SU-DHL-6 (cell line): ENCODE results near the gene CEP126.

Source experiments
- H2AFZ ChIP-seq: fragments of 200-600 bp; sonication (generic); 2 replicates; pipeline ENCODE4 v1.6.1; 2014; ENCODE audit warnings: low read depth, mild to moderate bottlenecking, moderate library complexity, mixed read lengths, antibody characterized with exemption, low read length; ENCODE audit not compliant: severe bottlenecking
- H3F3A ChIP-seq: fragments of 200-600 bp; shearing (Covaris generic); 2 replicates; pipeline ENCODE4 v1.6.0; 2016; ENCODE audit warnings: antibody characterized with exemption, mild to moderate bottlenecking; ENCODE audit not compliant: insufficient read depth
- H3K27ac ChIP-seq: fragments of 200-600 bp; sonication (generic); 2 replicates; pipeline ENCODE4 v1.5.1; 2016; ENCODE audit warnings: low read depth, mild to moderate bottlenecking, low read length, moderate library complexity, mixed read lengths
- H3K27me3 ChIP-seq: fragments of 200-600 bp; sonication (generic), shearing (Covaris generic); 2 replicates; pipeline ENCODE4 v1.6.0; 2014; ENCODE audit warnings: mild to moderate bottlenecking, low read length
- H3K36me3 ChIP-seq: fragments of 200-600 bp; sonication (generic); 2 replicates; pipeline ENCODE4 v1.6.1; 2014; ENCODE audit warnings: mild to moderate bottlenecking, low read length, mixed read lengths
- H3K4me2 ChIP-seq: fragments of 300-600, 200-600 bp; shearing (Covaris generic), sonication (generic); 2 replicates; pipeline ENCODE4 v1.6.0; 2014; ENCODE audit warnings: low read length, low read depth, mild to moderate bottlenecking; ENCODE audit not compliant: poor library complexity, severe bottlenecking
- H3K4me3 ChIP-seq: fragments of 200-600 bp; sonication (generic); 2 replicates; pipeline ENCODE4 v1.5.1; 2014; ENCODE audit warnings: antibody characterized with exemption, low read length, mild to moderate bottlenecking, mixed read lengths; ENCODE audit not compliant: insufficient read depth, poor library complexity, severe bottlenecking
- H3K79me2 ChIP-seq: fragments of 200-600 bp; sonication (generic); 2 replicates; pipeline ENCODE4 v1.6.1; 2014; ENCODE audit warnings: mild to moderate bottlenecking, low read length, moderate library complexity; ENCODE audit not compliant: insufficient read depth
- H3K9ac ChIP-seq: fragments of 200-600 bp; sonication (generic); 2 replicates; pipeline ENCODE4 v1.7.0; 2014; ENCODE audit warnings: mild to moderate bottlenecking, low read length
- H3K9me2 ChIP-seq: fragments of 200-600 bp; sonication (generic); replicated peaks from 2 replicates; pipeline ENCODE4 v1.6.1; 2014; ENCODE audit warnings: low read length; ENCODE audit not compliant: insufficient read depth
- H3K9me3 ChIP-seq: fragments of 200-600 bp; sonication (generic); 2 replicates; pipeline ENCODE4 v1.6.1; 2014; ENCODE audit warnings: low read length, mixed read lengths; ENCODE audit not compliant: insufficient read depth
- H4K20me1 ChIP-seq: fragments of 200-600 bp; sonication (generic); 2 replicates; pipeline ENCODE4 v1.6.1; 2014; ENCODE audit warnings: low read depth, mild to moderate bottlenecking, antibody characterized with exemption, low read length, moderate library complexity, mixed read lengths
- CTCF ChIP-seq: fragments of 200-600 bp; sonication (generic); IDR thresholded peaks from one replicate; pipeline ENCODE4 v1.5.1; 2017; ENCODE audit warnings: antibody characterized with exemption, mild to moderate bottlenecking, low read length, moderate library complexity; ENCODE audit not compliant: insufficient read depth, poor library complexity, severe bottlenecking
- EZH2phosphoT487 ChIP-seq: fragments of 200-600 bp; sonication (generic), shearing (Covaris generic); conservative IDR thresholded peaks from 2 replicates; pipeline ENCODE4 v1.6.1; 2018; ENCODE audit warnings: mild to moderate bottlenecking, antibody characterized with exemption, low read length, moderate library complexity, mixed read lengths

Gene CEP126

GRCh38 chr11:101940901-101941520, 26.2 kb downstream of the CEP126 start:
- no peaks in the 10 kb centered on the region for H3K9me3 ChIP-seq
- H3K27ac ChIP-seq: no peak overlapping the region
- TF ChIP-seq EZH2phosphoT487 (no peak), CTCF (no peak)

GRCh38 chr11:101944923-101945322, 30.1 kb downstream of the CEP126 start:
- no peaks in the 10 kb centered on the region for H3K9me3 ChIP-seq
- no peaks in the 10 kb centered on the region for H3K27me3 ChIP-seq
- no peak overlapping the region for H3K4me2 ChIP-seq
- no peak overlapping the region for H3K9ac ChIP-seq
- H2AFZ ChIP-seq: no peak overlapping the region
- no peaks in the 10 kb centered on the region for H3F3A ChIP-seq
- H3K27ac ChIP-seq: no peak overlapping the region
- no peaks in the 10 kb centered on the region for H4K20me1 ChIP-seq
- no peaks in the 10 kb centered on the region for H3K36me3 ChIP-seq
- H3K9me2 ChIP-seq: no peaks in the 10 kb centered on the region
- H3K79me2 ChIP-seq: no peaks in the 10 kb centered on the region
- no peak overlapping the region for H3K4me3 ChIP-seq
- TF ChIP-seq CTCF (no peak), EZH2phosphoT487 (no peak)

More at GRCh38 chr11:101940901-101941520, 26.2 kb downstream of the CEP126 start:
- no peaks in the 10 kb centered on the region for H3K27me3 ChIP-seq
- no peaks in the 10 kb centered on the region for H3K36me3 ChIP-seq
- no peaks in the 10 kb centered on the region for H4K20me1 ChIP-seq
- H3K9me2 ChIP-seq: no peaks in the 10 kb centered on the region
- no peak overlapping the region for H3K4me3 ChIP-seq
- H3K4me2 ChIP-seq: no peak overlapping the region
- H3K9ac ChIP-seq: no peak overlapping the region
- no peaks in the 10 kb centered on the region for H3F3A ChIP-seq
- H3K79me2 ChIP-seq: no peaks in the 10 kb centered on the region
- no peak overlapping the region for H2AFZ ChIP-seq

GRCh38 chr11:101945448-101945847, 30.6 kb downstream of the CEP126 start:
- Histone ChIP-seq H3K9ac (no peak overlapping the region), H3K4me3 (no peak overlapping the region), H3F3A (no peaks in the 10 kb centered on the region), H3K9me2 (no peaks in the 10 kb centered on the region), H3K79me2 (no peaks in the 10 kb centered on the region), H3K9me3 (no peaks in the 10 kb centered on the region), H3K27me3 (no peaks in the 10 kb centered on the region), H2AFZ (no peak overlapping the region), H3K36me3 (no peaks in the 10 kb centered on the region), H3K27ac (no peak overlapping the region), H3K4me2 (no peak overlapping the region), H4K20me1 (no peaks in the 10 kb centered on the region)
- TF ChIP-seq EZH2phosphoT487 (no peak), CTCF (no peak)
